ENCODE measurements around the gene CPNE4. TPM values are rescaled to one million over a fixed set of nuclear protein-coding genes. Genes with fewer than 3 reads are reported as not detected.

Gene CPNE4
- total RNA-seq, 1 donor from 2014 or later, result 0.10 TPM

- intact Hi-C loops (cut with micrococcal nuclease), result no loop called here
These were observed 17.7 kb downstream of the CPNE4 start for GRCh38 chr3:132017137-132017536.

- intact Hi-C loops (cut with micrococcal nuclease), result no loop called here
These were observed 18.5 kb downstream of the CPNE4 start for GRCh38 chr3:132016061-132017041.

GRCh38 chr3:132014105-132014504, 20.7 kb downstream of the CPNE4 start:
- intact Hi-C loops (cut with micrococcal nuclease), result no loop called here

GRCh38 chr3:132009241-132009640, 25.6 kb downstream of the CPNE4 start:
- intact Hi-C loops (cut with micrococcal nuclease), result no loop called here

GRCh38 chr3:132008837-132009236, 26.0 kb downstream of the CPNE4 start:
- intact Hi-C loops (cut with micrococcal nuclease), result no loop called here

GRCh38 chr3:132007617-132008016, 27.2 kb downstream of the CPNE4 start:
- intact Hi-C loops (cut with micrococcal nuclease), result no loop called here

GRCh38 chr3:132006605-132007204, 28.1 kb downstream of the CPNE4 start:
- intact Hi-C loops (cut with micrococcal nuclease), result no loop called here

GRCh38 chr3:132004571-132004970, 30.2 kb downstream of the CPNE4 start:
- intact Hi-C loops (cut with micrococcal nuclease), result no loop called here

GRCh38 chr3:132003685-132004084, 31.1 kb downstream of the CPNE4 start:
- intact Hi-C loops (cut with micrococcal nuclease), result no loop called here

GRCh38 chr3:132001999-132002398, 32.8 kb downstream of the CPNE4 start:
- intact Hi-C loops (cut with micrococcal nuclease), result no loop called here

- intact Hi-C loops (cut with micrococcal nuclease), result no loop called here
These were observed 33.8 kb downstream of the CPNE4 start for GRCh38 chr3:132001036-132001435.

- intact Hi-C loops (cut with micrococcal nuclease), result no loop called here
These were observed 36.8 kb downstream of the CPNE4 start for GRCh38 chr3:131998027-131998426.

GRCh38 chr3:131995891-131996290, 38.9 kb downstream of the CPNE4 start:
- intact Hi-C loops (cut with micrococcal nuclease), result no loop called here

- intact Hi-C loops (cut with micrococcal nuclease), result no loop called here
These were observed 45.5 kb downstream of the CPNE4 start for GRCh38 chr3:131989318-131989717.

- intact Hi-C loops (cut with micrococcal nuclease), result no loop called here
These were observed 46.6 kb downstream of the CPNE4 start for GRCh38 chr3:131988209-131988608.

GRCh38 chr3:131983689-131984088, 51.1 kb downstream of the CPNE4 start:
- intact Hi-C loops (cut with micrococcal nuclease), result no loop called here

- intact Hi-C loops (cut with micrococcal nuclease), result no loop called here
These were observed 53.5 kb downstream of the CPNE4 start for GRCh38 chr3:131981323-131981722.

GRCh38 chr3:131976448-131976847, 58.4 kb downstream of the CPNE4 start:
- intact Hi-C loops (cut with micrococcal nuclease), result loop anchor here (5.0 kb wide), 1 partner anchor 949 kb away; the partner anchor contains the start of genes ASTE1 and NEK11

GRCh38 chr3:131975047-131975446, 59.8 kb downstream of the CPNE4 start:
- intact Hi-C loops (cut with micrococcal nuclease), result loop anchor here (5.0 kb wide), 1 partner anchor 948 kb away; the partner anchor contains the start of genes ASTE1 and NEK11

GRCh38 chr3:131973731-131974130, 61.1 kb downstream of the CPNE4 start:
- intact Hi-C loops (cut with micrococcal nuclease), result no loop called here

- intact Hi-C loops (cut with micrococcal nuclease), result no loop called here
These were observed 62.3 kb downstream of the CPNE4 start for GRCh38 chr3:131972550-131972949.

- intact Hi-C loops (cut with micrococcal nuclease), result no loop called here
These were observed 62.7 kb downstream of the CPNE4 start for GRCh38 chr3:131972091-131972490.

Measured in T-helper 1 cell treated with Interleukin-12 subunit alpha and Interleukin-12 subunit beta and Interleukin-4 antibody, amounts not matched to agents 30 ng/mL and 1 ng/mL, for 36 hours (primary cell).